Stimulated activated CD4-positive, alpha-beta T cell treated with anti-CD3 and anti-CD28 coated beads, Interleukin-1b, Interleukin-23, amount 100 ng/mL, for 48 hours (primary cell): Measurements from ENCODE around the gene IL27RA.
"Not testable (repeated sequence)": the region's sequence is repeated elsewhere in the genome, so short reads cannot be mapped to it uniquely, and the experiment has no call there.

Experiments used
- DNase-seq: peaks from one replicate; pipeline ENCODE4 v3.0.0-alpha.2; 2020

Gene IL27RA

GRCh38 chr19:14000691-14001375 lies 30.7 kb upstream of the IL27RA start:
- DNase-seq = no peak

GRCh38 chr19:14002571-14003250 lies 28.9 kb upstream of the IL27RA start:
- no peak for DNase-seq

- DNase-seq = no peak
Observed at GRCh38 chr19:14003251-14004055, 28.1 kb upstream of the IL27RA start.

GRCh38 chr19:14004619-14005348 lies 26.8 kb upstream of the IL27RA start:
- DNase-seq = no peak

- DNase-seq = peak; percentile 92
Observed at GRCh38 chr19:14005349-14006084, 26.0 kb upstream of the IL27RA start.

- peak; percentile 99 for DNase-seq
Observed at GRCh38 chr19:14006085-14006765, 25.3 kb upstream of the IL27RA start, which contains the start of gene RFX1. Gene RFX1 (minus strand): TSS chr19:14006320. CDS start chr19:13993843, 12,477 bp downstream.

GRCh38 chr19:14006766-14007562 lies 24.6 kb upstream of the IL27RA start:
- no peak for DNase-seq

GRCh38 chr19:14012378-14012915 lies 19.1 kb upstream of the IL27RA start:
- no peak for DNase-seq

GRCh38 chr19:14015524-14016035 lies 16.0 kb upstream of the IL27RA start:
- no peak for DNase-seq

GRCh38 chr19:14019100-14019499 lies 12.5 kb upstream of the IL27RA start:
- DNase-seq = no peak

- not testable (repeated sequence) for DNase-seq
Observed at GRCh38 chr19:14019739-14020138, 11.8 kb upstream of the IL27RA start.

- no peak for DNase-seq
Observed at GRCh38 chr19:14021474-14021873, 10.1 kb upstream of the IL27RA start.

GRCh38 chr19:14022469-14022868 lies 9.1 kb upstream of the IL27RA start:
- no peak for DNase-seq

GRCh38 chr19:14023404-14024235 lies 7.9 kb upstream of the IL27RA start:
- peak; percentile 30 for DNase-seq

- not testable (repeated sequence) for DNase-seq
Observed at GRCh38 chr19:14026652-14027192, 4.8 kb upstream of the IL27RA start.

- no peak for DNase-seq
Observed at GRCh38 chr19:14027856-14028450, 3.6 kb upstream of the IL27RA start, which contains the start of gene RLN3. Gene RLN3 (plus strand): TSS chr19:14028148. CDS start chr19:14028205, 57 bp downstream.

- DNase-seq = no peak
Observed at GRCh38 chr19:14028901-14029300, 2.7 kb upstream of the IL27RA start.

GRCh38 chr19:14030997-14031718 lies 404 bp upstream of the IL27RA start:
- no peak for DNase-seq
